Hepatocyte (in vitro differentiated cells): Measurements from ENCODE around the gene APEX1. TPM values are rescaled to one million over a fixed set of nuclear protein-coding genes. Genes with fewer than 3 reads are reported as not detected.

Experiments
- DNase-seq: peaks from one replicate; pipeline ENCODE4 v3.0.0-alpha.2; 2016; ENCODE audit warnings: low spot score
- H2AFZ ChIP-seq: fragments of 200-600 bp; sonication (generic); 2 replicates; pipeline ENCODE4 v1.6.0; 2016; ENCODE audit warnings: antibody characterized with exemption, mild to moderate bottlenecking
- H3K27ac ChIP-seq: fragments of 200-600 bp; sonication (generic); 2 replicates; pipeline ENCODE4 v1.5.1; 2016; ENCODE audit warnings: mild to moderate bottlenecking
- H3K27me3 ChIP-seq: fragments of 200-600 bp; sonication (generic); 2 replicates; pipeline ENCODE4 v1.6.1; 2016
- H3K36me3 ChIP-seq: fragments of 200-600 bp; sonication (generic); replicated peaks from 2 replicates; pipeline ENCODE4 v1.5.1; 2016; ENCODE audit warnings: low read depth; ENCODE audit not compliant: insufficient read depth
- H3K4me1 ChIP-seq: fragments of 200-600 bp; sonication (generic); 2 replicates; pipeline ENCODE4 v1.5.1; 2016; ENCODE audit warnings: mild to moderate bottlenecking, moderate library complexity; ENCODE audit not compliant: insufficient read depth
- H3K4me2 ChIP-seq: fragments of 200-600 bp; sonication (generic); 2 replicates; pipeline ENCODE4 v1.6.0; 2016
- H3K4me3 ChIP-seq: fragments of 200-600 bp; sonication (generic); 2 replicates; pipeline ENCODE4 v1.5.1; 2016; ENCODE audit warnings: mild to moderate bottlenecking
- H3K79me2 ChIP-seq: fragments of 200-600 bp; sonication (generic); 2 replicates; pipeline ENCODE4 v1.6.0; 2017; ENCODE audit warnings: mild to moderate bottlenecking
- H3K9me2 ChIP-seq: fragments of 200-600 bp; sonication (generic); replicated peaks from 2 replicates; pipeline ENCODE4 v1.6.0; 2017; ENCODE audit warnings: mild to moderate bottlenecking; ENCODE audit not compliant: insufficient read depth
- H3K9me3 ChIP-seq: fragments of 200-600 bp; sonication (generic); 2 replicates; pipeline ENCODE4 v1.5.1; 2016; ENCODE audit warnings: low read depth, mild to moderate bottlenecking
- H4K20me1 ChIP-seq: fragments of 200-600 bp; sonication (generic); 2 replicates; pipeline ENCODE4 v1.6.0; 2016; ENCODE audit warnings: mild to moderate bottlenecking; ENCODE audit not compliant: insufficient read depth, poor library complexity, severe bottlenecking
- EZH2 ChIP-seq: fragments of 200-600 bp; sonication (generic); IDR thresholded peaks from 2 replicates; pipeline ENCODE4 v1.6.1; 2016; ENCODE audit warnings: antibody characterized with exemption, mild to moderate bottlenecking, borderline replicate concordance
- EZH2phosphoT487 ChIP-seq: fragments of 200-600 bp; sonication (generic); IDR thresholded peaks from one replicate; pipeline ENCODE4 v1.6.1; 2018; ENCODE audit warnings: antibody characterized with exemption, mild to moderate bottlenecking, low read depth, moderate library complexity; ENCODE audit not compliant: unreplicated experiment, severe bottlenecking
- WGBS: methylation state at CpG from one replicate; pipeline ENCODE4 v1.1.6; 2016; ENCODE audit warnings: low lambda C conversion rate; ENCODE audit errors: missing lambda C conversion rate; 5-methylcytosine and 5-hydroxymethylcytosine counted together
- polyA plus RNA-seq: library from polyadenylated mRNA; unstranded; fragments of >200 nt; fragmentation: Nextera tagmentation; extraction: Ambion mirVana; gene quantifications from 2 replicates; pipeline ENCODE4 v1.2.1, GENCODE V29; 2016
- total RNA-seq: library from RNA; depleted of rRNA; stranded (reverse); fragments of >200 nt; gene quantifications from 2 replicates; pipeline ENCODE4 v1.2.3, GENCODE V29; 2014
- TF ChIP-seq, protein P1 (sequence below): fragments of 200-600 bp; sonication (generic); IDR thresholded peaks from 2 replicates; pipeline ENCODE4 v1.5.1; 2016; ENCODE audit warnings: antibody characterized with exemption, mild to moderate bottlenecking; ENCODE audit not compliant: poor library complexity

Gene APEX1
- total and polyA plus RNA-seq, 2 experiments from 2014 or later = 56.5 to 147 TPM

DNA sequence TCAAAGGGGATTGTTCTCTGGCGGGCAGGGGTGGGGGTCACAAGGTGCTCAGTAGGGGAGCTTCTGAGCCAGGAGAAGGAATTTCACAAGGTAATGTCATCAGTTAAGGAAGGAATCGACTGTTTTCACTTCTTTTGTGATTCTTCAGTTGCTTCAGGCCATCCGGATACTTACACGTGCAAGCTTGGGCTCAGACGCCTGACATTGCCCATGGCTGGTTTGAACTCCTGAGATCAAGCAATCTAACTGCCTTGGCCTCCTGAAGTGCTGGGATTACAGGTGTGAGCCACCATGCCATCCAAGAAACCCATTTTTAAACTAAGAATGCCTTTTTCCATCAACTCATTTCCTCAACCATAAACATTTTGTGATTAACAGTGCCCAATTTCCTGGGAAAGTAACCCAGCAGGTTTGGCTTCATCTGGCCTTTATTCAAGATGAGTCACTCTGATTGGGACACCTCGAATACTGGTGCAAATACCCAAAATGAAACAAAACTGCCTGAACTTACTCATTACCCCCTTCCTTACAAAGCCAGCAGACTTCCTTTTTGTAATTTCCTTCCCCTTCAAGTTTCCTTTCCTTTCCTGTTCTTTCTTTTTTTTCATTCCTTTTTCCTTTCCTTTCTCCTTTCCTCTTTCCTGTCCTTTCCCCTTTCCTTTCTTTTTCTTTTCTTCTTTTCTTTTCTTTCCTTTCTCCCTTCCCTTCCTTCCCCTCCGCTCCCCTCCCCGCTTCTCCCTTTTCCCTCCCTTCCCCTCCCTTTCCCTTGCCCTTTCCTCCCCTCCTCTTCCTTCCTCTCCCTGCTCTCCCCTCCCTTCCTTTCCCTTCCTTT lies 40.1 kb downstream of the APEX1 start:
- Histone ChIP-seq H2AFZ (no peak overlapping the region), H3K27ac (no peak overlapping the region), H3K79me2 (no peaks in the 10 kb centered on the region), H3K4me1 (no peaks in the 10 kb centered on the region), H3K9me3 (no peaks in the 10 kb centered on the region), H3K9me2 (no peaks in the 10 kb centered on the region), H3K36me3 (no peaks in the 10 kb centered on the region), H4K20me1 (no peaks in the 10 kb centered on the region), H3K4me2 (no peak overlapping the region), H3K4me3 (no peak overlapping the region), H3K27me3 (no peaks in the 10 kb centered on the region)
- TF ChIP-seq, protein P1, sequence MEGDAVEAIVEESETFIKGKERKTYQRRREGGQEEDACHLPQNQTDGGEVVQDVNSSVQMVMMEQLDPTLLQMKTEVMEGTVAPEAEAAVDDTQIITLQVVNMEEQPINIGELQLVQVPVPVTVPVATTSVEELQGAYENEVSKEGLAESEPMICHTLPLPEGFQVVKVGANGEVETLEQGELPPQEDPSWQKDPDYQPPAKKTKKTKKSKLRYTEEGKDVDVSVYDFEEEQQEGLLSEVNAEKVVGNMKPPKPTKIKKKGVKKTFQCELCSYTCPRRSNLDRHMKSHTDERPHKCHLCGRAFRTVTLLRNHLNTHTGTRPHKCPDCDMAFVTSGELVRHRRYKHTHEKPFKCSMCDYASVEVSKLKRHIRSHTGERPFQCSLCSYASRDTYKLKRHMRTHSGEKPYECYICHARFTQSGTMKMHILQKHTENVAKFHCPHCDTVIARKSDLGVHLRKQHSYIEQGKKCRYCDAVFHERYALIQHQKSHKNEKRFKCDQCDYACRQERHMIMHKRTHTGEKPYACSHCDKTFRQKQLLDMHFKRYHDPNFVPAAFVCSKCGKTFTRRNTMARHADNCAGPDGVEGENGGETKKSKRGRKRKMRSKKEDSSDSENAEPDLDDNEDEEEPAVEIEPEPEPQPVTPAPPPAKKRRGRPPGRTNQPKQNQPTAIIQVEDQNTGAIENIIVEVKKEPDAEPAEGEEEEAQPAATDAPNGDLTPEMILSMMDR = no peak
- TF ChIP-seq EZH2 (no peak), EZH2phosphoT487 (no peak)
- 70% methylated on average over 6 of the region's 8 CpGs for WGBS
- no peak for DNase-seq

DNA sequence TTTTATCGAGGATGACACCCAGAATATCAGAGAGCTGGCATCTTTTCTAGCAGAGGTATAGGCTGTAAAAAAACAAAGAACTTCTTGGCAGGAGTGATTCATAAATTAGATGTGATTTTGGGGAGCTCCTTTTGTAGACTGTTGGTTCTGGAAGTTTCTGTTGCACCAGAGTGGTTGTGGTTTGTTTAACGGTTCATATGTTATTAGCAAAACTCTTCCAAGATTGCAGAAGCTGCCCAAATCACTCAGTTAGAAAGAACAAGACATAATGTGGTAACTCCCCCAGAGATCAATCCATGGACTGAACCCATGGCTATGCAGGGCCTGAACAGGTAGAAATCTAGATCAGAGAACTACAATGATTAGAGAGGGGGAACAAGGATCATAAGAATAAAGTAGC lies 43.6 kb downstream of the APEX1 start:
- no peaks in the 10 kb centered on the region for H3K36me3 ChIP-seq
- no peak for DNase-seq
- no peak overlapping the region for H2AFZ ChIP-seq
- no peaks in the 10 kb centered on the region for H4K20me1 ChIP-seq
- 93% methylated on average over 2 of the region's 2 CpGs for WGBS
- TF ChIP-seq EZH2 (no peak), EZH2phosphoT487 (no peak)
- TF ChIP-seq, protein P1 = no peak
- no peaks in the 10 kb centered on the region for H3K4me1 ChIP-seq
- no peaks in the 10 kb centered on the region for H3K9me2 ChIP-seq
- no peaks in the 10 kb centered on the region for H3K27me3 ChIP-seq
- H3K4me3 ChIP-seq = no peak overlapping the region
- no peaks in the 10 kb centered on the region for H3K79me2 ChIP-seq
- H3K9me3 ChIP-seq = no peaks in the 10 kb centered on the region
- no peak overlapping the region for H3K27ac ChIP-seq
- H3K4me2 ChIP-seq = no peak overlapping the region

DNA sequence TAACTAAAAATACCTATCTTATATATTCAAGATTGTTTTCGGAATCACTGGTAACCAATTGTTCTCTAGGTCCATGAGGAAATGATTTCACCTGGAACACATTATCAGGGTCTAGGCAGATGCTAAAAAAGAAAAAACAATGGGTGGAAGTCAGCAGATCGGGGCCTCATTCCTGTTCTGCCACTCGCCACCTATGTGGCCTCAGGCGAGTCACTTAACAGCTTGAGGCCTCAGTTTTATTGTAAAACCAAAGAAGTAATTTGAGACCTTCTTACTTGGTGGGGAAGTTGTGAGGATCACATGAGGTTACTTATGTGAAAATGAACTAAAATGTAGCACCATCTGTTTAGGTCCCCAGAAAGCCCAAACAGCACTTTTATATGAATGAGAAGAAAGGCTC lies 44.1 kb downstream of the APEX1 start:
- DNase-seq = no peak
- Histone ChIP-seq H3K9me2 (no peaks in the 10 kb centered on the region), H3K36me3 (no peaks in the 10 kb centered on the region), H2AFZ (no peak overlapping the region), H3K79me2 (no peaks in the 10 kb centered on the region), H3K4me2 (no peak overlapping the region), H3K4me1 (no peaks in the 10 kb centered on the region), H3K27me3 (no peaks in the 10 kb centered on the region), H3K27ac (no peak overlapping the region), H4K20me1 (no peaks in the 10 kb centered on the region), H3K4me3 (no peak overlapping the region), H3K9me3 (no peaks in the 10 kb centered on the region)
- 55% methylated on average over 4 of the region's 4 CpGs for WGBS
- TF ChIP-seq EZH2phosphoT487 (no peak), EZH2 (no peak)
- TF ChIP-seq, protein P1 = no peak
